IPS-18a (cell line): ENCODE data around the gene ARL11.
"Not testable (repeated sequence)": the region's sequence is repeated elsewhere in the genome, so short reads cannot be mapped to it uniquely, and the experiment has no call there.

Experiments used
- H3K27ac ChIP-seq: one replicate; pipeline ENCODE4 v1.5.1; 2013; ENCODE audit warnings: low read length
- H3K27me3 ChIP-seq: one replicate; pipeline ENCODE4 v1.6.1; 2013; ENCODE audit warnings: mild to moderate bottlenecking, low read length; ENCODE audit not compliant: control insufficient read depth, insufficient read depth
- H3K36me3 ChIP-seq: one replicate; pipeline ENCODE4 v1.6.1; 2013; ENCODE audit warnings: low read depth, low read length; ENCODE audit not compliant: control insufficient read depth
- H3K4me1 ChIP-seq: one replicate; pipeline ENCODE4 v1.6.1; 2013; ENCODE audit warnings: low read depth, low read length; ENCODE audit not compliant: control insufficient read depth
- H3K4me3 ChIP-seq: one replicate; pipeline ENCODE4 v1.5.1; 2013; ENCODE audit warnings: low read length
- H3K9ac ChIP-seq: one replicate; pipeline ENCODE4 v1.6.1; 2013; ENCODE audit warnings: mild to moderate bottlenecking, low read length, moderate library complexity
- H3K9me3 ChIP-seq: one replicate; pipeline ENCODE4 v1.6.1; 2013; ENCODE audit warnings: low read depth, low read length; ENCODE audit not compliant: control insufficient read depth

Gene ARL11

DNA sequence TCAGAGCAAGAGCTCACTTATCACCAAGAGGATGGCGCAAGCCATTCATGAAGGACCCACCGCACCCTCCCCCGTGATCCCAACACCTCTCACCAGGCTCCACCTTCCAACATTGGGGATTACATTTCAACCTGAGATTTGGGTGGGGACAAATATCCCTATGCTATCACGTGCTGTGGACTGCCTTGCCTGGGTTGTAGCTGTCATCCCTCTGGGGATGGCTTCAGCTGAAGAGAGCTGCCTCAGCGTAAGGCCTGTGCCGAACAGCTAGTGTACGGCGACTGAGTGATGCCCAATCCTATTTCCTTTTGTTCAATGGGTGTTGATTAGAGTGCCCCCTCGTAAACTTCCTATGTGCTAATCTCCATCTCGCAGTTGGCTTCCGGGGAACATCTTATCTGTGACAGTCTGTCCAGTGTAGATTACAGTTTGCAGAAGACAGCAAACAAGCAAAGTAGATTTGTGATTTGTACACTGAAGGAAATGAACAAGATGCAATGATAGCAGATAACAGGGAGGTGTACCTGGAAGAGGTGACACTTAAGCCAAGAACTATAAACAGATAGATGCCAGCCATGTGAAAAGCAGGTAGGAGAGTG, 31.2 kb upstream of the ARL11 start:
- H3K9ac ChIP-seq, result no peak overlapping the region
- H3K9me3 ChIP-seq, result no peaks in the 10 kb centered on the region
- H3K4me1 ChIP-seq, result no peaks in the 10 kb centered on the region
- H3K27me3 ChIP-seq, result no peaks in the 10 kb centered on the region
- no peaks in the 10 kb centered on the region for H3K36me3 ChIP-seq
- H3K27ac ChIP-seq, result no peak overlapping the region
- no peak overlapping the region for H3K4me3 ChIP-seq

DNA sequence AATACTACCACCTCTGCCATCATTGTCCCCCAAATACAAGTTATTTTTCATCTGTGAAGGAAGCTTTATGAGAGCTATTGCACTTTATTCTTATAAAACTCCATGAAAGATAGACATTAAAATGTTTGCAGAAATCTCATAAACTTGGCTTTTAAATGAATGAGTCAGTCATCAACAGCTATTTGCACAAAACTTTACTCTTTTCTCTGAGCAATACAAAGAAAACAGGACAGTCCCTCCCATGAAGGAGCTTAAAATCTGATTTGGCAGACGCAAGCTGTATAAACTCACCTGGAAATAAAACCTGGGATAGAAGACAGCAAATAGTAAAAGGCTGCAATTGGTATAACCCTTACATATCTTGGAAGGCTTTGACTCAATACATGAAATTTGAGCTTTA, 26.3 kb upstream of the ARL11 start:
- no peaks in the 10 kb centered on the region for H3K36me3 ChIP-seq
- no peaks in the 10 kb centered on the region for H3K9me3 ChIP-seq
- H3K4me3 ChIP-seq, result no peak overlapping the region
- no peaks in the 10 kb centered on the region for H3K27me3 ChIP-seq
- H3K4me1 ChIP-seq, result no peaks in the 10 kb centered on the region
- no peak overlapping the region for H3K9ac ChIP-seq
- no peak overlapping the region for H3K27ac ChIP-seq

DNA sequence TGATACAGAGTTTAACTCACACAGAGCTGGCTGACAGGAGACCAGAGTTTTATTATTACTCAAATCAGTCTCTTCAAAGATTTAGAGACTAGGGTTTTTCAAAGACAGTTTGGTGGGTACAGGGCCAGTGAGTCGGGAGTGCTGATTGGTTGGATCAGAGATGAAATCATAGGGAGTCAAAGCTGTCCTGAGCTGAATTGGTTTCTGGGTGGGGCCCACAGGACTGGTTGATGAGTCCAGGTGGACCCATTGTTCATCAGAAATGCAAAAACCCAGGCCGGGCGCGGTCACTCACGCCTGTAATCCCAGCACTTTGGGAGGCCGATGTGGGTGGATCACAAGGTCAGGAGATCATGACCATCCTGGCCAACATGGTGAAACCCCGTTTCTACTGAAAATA, 25.7 kb upstream of the ARL11 start:
- not testable (repeated sequence) for H3K36me3 ChIP-seq, H3K4me3 ChIP-seq, H3K9ac ChIP-seq, H3K9me3 ChIP-seq, H3K4me1 ChIP-seq, H3K27me3 ChIP-seq, H3K27ac ChIP-seq

DNA sequence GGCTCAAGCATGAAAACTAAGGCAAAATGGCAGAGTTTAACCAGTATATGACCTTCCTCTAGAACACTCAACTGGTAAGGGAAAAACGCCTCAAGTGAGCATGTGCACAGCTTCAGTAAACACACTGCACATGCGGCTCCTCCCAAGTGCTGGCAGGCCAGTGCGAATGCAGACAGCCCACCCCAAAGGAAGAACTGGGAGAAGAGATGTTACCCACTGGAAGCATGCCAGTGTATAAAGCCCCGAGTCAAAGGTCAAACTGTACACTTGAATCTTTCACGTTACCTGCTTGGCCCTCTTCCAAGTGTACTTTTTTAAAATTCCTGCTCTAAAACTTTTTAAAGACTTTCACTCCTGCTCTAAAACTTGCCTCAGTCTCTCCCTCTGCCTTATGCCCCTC, 23.7 kb upstream of the ARL11 start:
- Histone ChIP-seq H3K27me3 (no peaks in the 10 kb centered on the region), H3K9ac (no peak overlapping the region), H3K9me3 (no peaks in the 10 kb centered on the region), H3K4me1 (no peaks in the 10 kb centered on the region), H3K36me3 (no peaks in the 10 kb centered on the region), H3K27ac (no peak overlapping the region), H3K4me3 (no peak overlapping the region)

DNA sequence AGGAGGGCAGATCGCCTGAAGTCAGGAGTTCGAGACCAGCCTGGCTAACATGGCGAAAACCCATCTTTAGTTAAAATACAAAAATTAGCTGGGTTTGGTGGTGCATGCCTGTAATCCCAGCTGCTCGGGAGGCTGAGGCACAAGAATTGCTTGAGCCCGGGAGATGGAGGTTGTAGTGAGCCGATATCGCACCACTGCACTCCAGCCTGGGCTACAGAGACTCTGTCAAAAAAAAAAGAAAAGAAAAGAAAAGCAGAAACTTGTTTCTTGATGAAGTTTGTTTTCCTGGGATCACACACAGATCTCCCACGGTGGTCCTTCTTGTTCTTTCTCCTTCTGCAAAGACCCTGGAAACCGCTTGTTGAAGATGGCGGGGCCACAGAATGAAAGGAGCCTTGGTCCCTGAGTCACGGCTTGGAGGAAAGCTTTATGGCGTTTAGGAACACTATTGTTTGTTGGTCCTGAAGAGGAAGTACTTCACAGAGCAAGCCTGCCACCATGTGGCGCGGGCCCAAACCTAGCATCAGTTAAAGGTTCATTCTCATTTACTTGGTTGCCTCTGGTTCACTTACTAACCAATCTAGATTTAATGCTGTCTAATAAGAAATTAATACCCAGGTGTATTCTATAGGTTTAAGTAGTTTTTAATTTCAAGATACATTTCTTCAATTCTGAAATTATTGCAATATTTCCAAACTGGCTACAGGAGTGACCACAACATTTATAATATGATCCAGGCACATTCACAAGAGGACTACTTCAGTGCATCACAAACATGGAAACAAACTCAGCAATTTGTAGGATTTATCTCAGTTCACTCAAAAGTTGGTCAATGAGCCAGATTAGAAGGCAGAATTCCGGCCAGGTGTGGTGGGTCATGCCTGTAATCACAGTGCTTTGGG, 21.3 kb upstream of the ARL11 start:
- H3K9me3 ChIP-seq, result no peaks in the 10 kb centered on the region
- no peaks in the 10 kb centered on the region for H3K4me1 ChIP-seq
- no peaks in the 10 kb centered on the region for H3K36me3 ChIP-seq
- H3K4me3 ChIP-seq, result no peak overlapping the region
- H3K27me3 ChIP-seq, result no peaks in the 10 kb centered on the region
- H3K9ac ChIP-seq, result no peak overlapping the region
- H3K27ac ChIP-seq, result no peak overlapping the region

DNA sequence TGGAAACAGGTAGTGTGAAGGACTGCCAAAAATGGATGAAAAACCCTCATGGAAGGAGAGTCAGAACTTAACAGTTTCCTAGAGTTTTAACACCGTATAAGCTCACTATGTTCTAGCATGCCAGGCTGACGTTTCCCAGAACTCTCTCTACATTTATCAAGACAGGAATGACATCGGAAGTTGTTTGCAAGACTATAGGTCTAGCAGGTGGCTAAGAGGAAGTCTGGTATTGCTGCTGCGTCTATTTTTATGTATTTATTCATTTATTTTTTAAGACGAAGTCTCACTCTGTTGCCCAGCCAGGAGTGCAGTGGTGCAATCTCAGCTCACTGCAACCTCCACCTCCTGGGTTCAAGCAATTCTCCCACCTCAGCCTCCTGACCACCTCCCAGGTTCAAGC, 20.5 kb upstream of the ARL11 start:
- no peak overlapping the region for H3K4me3 ChIP-seq
- no peaks in the 10 kb centered on the region for H3K36me3 ChIP-seq
- no peak overlapping the region for H3K9ac ChIP-seq
- no peaks in the 10 kb centered on the region for H3K4me1 ChIP-seq
- H3K27ac ChIP-seq, result no peak overlapping the region
- no peaks in the 10 kb centered on the region for H3K27me3 ChIP-seq
- no peaks in the 10 kb centered on the region for H3K9me3 ChIP-seq

DNA sequence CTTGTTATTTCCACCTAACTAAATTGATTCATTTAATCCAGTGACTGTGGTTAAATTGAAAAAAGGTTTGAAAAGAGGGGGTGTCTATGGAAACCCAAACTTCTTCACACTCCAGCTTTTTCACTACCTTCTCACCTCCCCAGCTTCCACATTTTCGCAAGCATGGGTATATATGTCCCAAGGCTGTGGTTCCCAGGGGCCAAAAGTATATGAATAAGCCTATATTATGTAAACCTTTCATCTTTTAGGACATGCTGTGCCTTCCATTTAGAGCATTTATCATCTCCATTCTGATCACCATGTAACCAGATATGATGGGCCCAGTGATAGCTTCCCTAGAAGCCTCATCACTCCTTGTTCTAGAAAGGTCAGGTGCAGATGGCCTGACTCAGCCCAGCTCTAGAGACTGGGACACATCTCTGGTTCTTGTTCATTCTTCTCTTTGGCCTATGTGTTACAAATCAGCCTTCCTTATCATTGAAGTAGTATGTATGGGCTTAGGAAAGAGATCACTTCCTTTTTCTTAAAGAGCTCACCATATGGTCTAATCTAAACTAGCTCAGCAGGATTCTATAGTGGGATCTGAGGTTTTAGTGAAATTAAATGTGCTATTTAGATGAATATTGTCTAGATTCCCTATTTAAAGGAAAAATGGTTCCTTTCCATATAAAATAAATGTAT, 19.5 kb upstream of the ARL11 start:
- no peaks in the 10 kb centered on the region for H3K4me1 ChIP-seq
- no peaks in the 10 kb centered on the region for H3K9me3 ChIP-seq
- no peak overlapping the region for H3K4me3 ChIP-seq
- H3K27me3 ChIP-seq, result no peaks in the 10 kb centered on the region
- H3K9ac ChIP-seq, result no peak overlapping the region
- H3K27ac ChIP-seq, result no peak overlapping the region
- H3K36me3 ChIP-seq, result no peaks in the 10 kb centered on the region

DNA sequence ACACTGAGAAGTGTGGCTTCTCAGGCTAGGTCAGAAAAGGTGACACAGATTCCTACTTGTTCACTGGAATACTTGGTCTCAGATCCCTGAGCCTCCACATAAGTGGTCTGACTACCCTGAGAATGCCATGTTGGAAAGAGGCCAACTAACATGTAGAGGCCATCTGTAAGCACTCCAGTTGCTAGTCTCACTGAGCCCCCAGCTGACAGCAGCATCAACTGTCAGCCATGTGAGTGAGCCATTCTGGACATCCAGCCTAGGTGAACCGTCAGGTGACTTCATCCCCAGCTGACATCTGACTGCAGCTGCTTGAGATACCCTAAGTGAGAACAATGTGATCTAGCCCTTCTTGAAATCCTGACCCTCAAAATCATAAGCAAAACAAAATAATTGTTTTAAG, 18.1 kb upstream of the ARL11 start:
- H3K4me1 ChIP-seq, result no peaks in the 10 kb centered on the region
- no peak overlapping the region for H3K9ac ChIP-seq
- H3K4me3 ChIP-seq, result no peak overlapping the region
- H3K27me3 ChIP-seq, result no peaks in the 10 kb centered on the region
- no peaks in the 10 kb centered on the region for H3K36me3 ChIP-seq
- no peak overlapping the region for H3K27ac ChIP-seq
- H3K9me3 ChIP-seq, result no peaks in the 10 kb centered on the region

DNA sequence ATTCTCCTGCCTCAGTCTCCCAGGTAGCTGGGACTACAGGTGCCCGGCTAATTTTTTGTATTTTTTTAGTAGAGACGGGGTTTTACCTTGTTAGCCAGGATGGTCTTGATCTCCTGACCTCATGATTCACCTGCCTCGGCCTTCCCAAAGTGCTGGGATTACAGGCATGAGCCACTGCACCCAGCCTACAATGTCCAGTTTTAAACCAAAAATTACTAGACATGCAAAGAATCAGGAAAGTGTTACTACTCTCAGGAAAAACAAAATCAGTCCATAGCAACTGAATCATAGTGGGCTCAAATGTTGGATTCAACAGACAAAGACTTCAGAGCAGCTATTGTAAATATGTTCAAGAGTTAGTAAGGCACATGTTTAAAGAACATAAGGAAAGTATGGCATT, 16.3 kb upstream of the ARL11 start:
- not testable (repeated sequence) for H3K27ac ChIP-seq, H3K4me1 ChIP-seq, H3K4me3 ChIP-seq, H3K27me3 ChIP-seq, H3K9me3 ChIP-seq, H3K9ac ChIP-seq, H3K36me3 ChIP-seq

DNA sequence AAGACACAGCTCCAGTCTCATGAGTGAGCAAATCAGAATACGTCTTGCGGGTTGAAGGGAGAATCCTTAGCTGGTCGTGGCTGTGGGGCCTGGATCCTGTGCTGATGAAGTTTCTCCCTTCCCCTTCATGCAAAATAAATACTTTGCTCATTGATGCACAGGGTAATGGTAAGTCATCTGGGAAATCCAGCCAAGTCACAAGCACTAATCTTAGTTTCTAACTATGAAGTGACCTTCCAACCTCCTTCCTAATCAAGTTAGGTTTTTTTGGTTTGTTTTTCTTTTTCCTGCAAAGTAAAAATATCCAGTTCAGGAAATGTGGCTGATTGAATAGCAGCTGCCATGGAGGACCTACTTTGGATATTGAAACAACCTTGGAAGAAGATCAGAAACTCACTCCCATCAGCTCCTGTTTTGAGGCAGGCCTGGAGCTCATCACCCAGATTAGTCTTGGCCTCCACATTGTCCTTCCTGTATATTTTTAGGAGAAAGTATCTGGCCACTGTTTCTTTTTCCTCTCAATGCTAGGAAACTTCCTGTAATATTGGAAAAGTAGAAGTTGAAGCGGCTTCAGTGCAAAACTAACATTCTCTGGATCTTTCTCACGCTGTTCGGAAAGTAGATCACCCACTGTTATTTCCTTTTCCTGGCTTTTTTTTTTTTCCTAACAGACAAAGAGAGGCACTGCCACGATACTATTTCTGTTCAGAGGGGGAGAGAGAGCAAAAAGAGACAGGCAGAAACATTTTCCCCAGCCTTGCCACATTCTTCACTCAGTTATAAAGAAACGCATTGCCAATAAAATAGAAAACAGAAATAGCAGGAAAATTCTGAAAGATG, 12.3 kb upstream of the ARL11 start:
- Histone ChIP-seq H3K27me3 (no peaks in the 10 kb centered on the region), H3K9ac (no peak overlapping the region), H3K27ac (no peak overlapping the region), H3K36me3 (no peaks in the 10 kb centered on the region), H3K4me1 (no peaks in the 10 kb centered on the region), H3K4me3 (no peak overlapping the region), H3K9me3 (no peaks in the 10 kb centered on the region)

DNA sequence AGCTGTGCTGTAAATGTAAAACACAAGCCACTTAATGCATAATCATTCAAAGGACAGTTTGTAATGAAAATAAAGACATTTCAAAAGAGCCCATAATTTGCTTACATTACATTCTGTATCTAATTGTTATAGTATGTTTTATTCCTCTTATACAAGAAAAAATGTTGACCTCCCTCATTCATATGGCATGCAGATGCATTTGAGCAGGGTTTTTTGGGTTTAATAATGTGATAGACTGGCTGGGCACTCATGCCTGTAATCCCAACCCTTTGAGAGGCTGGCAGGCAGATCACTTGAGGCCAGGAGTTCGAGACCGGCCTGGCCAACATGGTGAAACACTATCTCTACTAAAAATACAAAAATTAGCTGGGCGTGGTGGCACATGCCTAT, 11.6 kb upstream of the ARL11 start:
- no peaks in the 10 kb centered on the region for H3K36me3 ChIP-seq
- H3K4me1 ChIP-seq, result no peaks in the 10 kb centered on the region
- H3K9me3 ChIP-seq, result no peaks in the 10 kb centered on the region
- no peak overlapping the region for H3K27ac ChIP-seq
- no peak overlapping the region for H3K9ac ChIP-seq
- no peak overlapping the region for H3K4me3 ChIP-seq
- no peaks in the 10 kb centered on the region for H3K27me3 ChIP-seq
